A549 (cell line): ENCODE results near the gene PRX. TPM values are rescaled to one million over a fixed set of nuclear protein-coding genes. Genes with fewer than 3 reads are reported as not detected.
"Not testable (repeated sequence)": the region's sequence is repeated elsewhere in the genome, so short reads cannot be mapped to it uniquely, and the experiment has no call there.

ENCODE experiments used
- ATAC-seq, 2 experiments: fragments of 200-7000 bp in 1 of 2; fragments of >200 bp in 1 of 2; cut with Nextera tagmentation in 1 of 2; cut with Tn5 transposase in 1 of 2; 3 replicates each; pipeline versions ENCODE4 v1.8.0 to v1.9.1; 2018 to 2020; ENCODE audit warnings: mild to moderate bottlenecking in 1 of 2, moderate library complexity in 1 of 2
- CTCF ChIA-PET: fragments of 300-600 bp; sonication (Branson Sonifier 250); formaldehyde crosslinking; extraction: SDS; loops from one replicate; lab custom pipeline; 2021; ENCODE audit warnings: antibody characterized with exemption, inconsistent platforms; lab: Yijun Ruan, JAX
- POLR2A ChIA-PET: fragments of 350-600 bp; formaldehyde crosslinking; extraction: SDS; loops from one replicate; lab custom pipeline; 2021; ENCODE audit warnings: antibody characterized with exemption, inconsistent platforms; lab: Yijun Ruan, JAX
- DNase-seq, 2 experiments: peaks; one replicate each; pipeline versions ENCODE4 v3.0.0 to v3.0.0-alpha.2; 2011 to 2016; ENCODE audit warnings: low read depth in 1 of 2, low spot score in 1 of 2
- FAIRE-seq: peaks from 2 replicates; lab custom pipeline; 2011; peaks lifted over from hg19 to GRCh38; lab: Jason Lieb, UNC
- H3K27ac ChIP-seq, 2 experiments: fragments of >200 bp; sonication (Bioruptor Twin); formaldehyde crosslinking; 3 replicates each; pipeline ENCODE4 v1.5.1; 2016 to 2017
- H3K4me1 ChIP-seq: fragments of >200 bp; sonication (Bioruptor Twin); formaldehyde crosslinking; 3 replicates; pipeline ENCODE4 v1.6.1; 2016
- H3K4me2 ChIP-seq: fragments of >200 bp; sonication (Bioruptor Twin); formaldehyde crosslinking; 3 replicates; pipeline ENCODE4 v1.6.1; 2016
- H3K4me3 ChIP-seq: fragments of >200 bp; sonication (Bioruptor Twin); formaldehyde crosslinking; 3 replicates; pipeline ENCODE4 v1.5.1; 2016
- H3K9me3 ChIP-seq: fragments of >200 bp; sonication (Bioruptor Twin); formaldehyde crosslinking; 3 replicates; pipeline ENCODE4 v1.6.1; 2016
- BCL3 ChIP-seq: fragments of >200 bp; sonication (Bioruptor Twin); formaldehyde crosslinking; IDR thresholded peaks from 3 replicates; pipeline ENCODE4 v1.6.1; 2016
- CHD2 ChIP-seq: fragments of 150-350 bp; IDR thresholded peaks from 2 replicates; pipeline ENCODE4 v1.6.1; 2014; ENCODE audit warnings: low read length; ENCODE audit not compliant: partially characterized antibody
- CHD4 ChIP-seq: fragments of 200-600 bp; sonication (generic); IDR thresholded peaks from 2 replicates; pipeline ENCODE4 v1.6.1; 2016; ENCODE audit warnings: antibody characterized with exemption, mild to moderate bottlenecking, borderline replicate concordance
- CTCF ChIP-seq: fragments of >200 bp; sonication (Bioruptor Twin); formaldehyde crosslinking; IDR thresholded peaks from 3 replicates; pipeline ENCODE4 v1.5.1; 2016
- E2F6 ChIP-seq: IDR thresholded peaks from 2 replicates; pipeline ENCODE4 v1.6.1; 2012; ENCODE audit warnings: low read depth, borderline replicate concordance
- EHMT2 ChIP-seq: fragments of 200-600 bp; sonication (generic); IDR thresholded peaks from 2 replicates; pipeline ENCODE4 v1.6.1; 2016; ENCODE audit warnings: antibody characterized with exemption, low read depth, mild to moderate bottlenecking, moderate library complexity
- FOSB ChIP-seq: fragments of 250-450 bp; sonication (Bioruptor Pico); IDR thresholded peaks from 2 replicates; pipeline ENCODE4 v1.5.0; 2020; ENCODE audit warnings: mild to moderate bottlenecking, moderate library complexity
- FOSL2 ChIP-seq, 2 experiments: fragments of 450-650 bp in 1 of 2; fragments of >200 bp in 1 of 2; sonication (Bioruptor Twin) in 1 of 2; formaldehyde crosslinking; IDR thresholded peaks; 2 replicates each; pipeline versions ENCODE4 v1.5.0 to v1.6.1; 2016 to 2020; ENCODE audit warnings: mild to moderate bottlenecking in 1 of 2, moderate library complexity in 1 of 2
- FOXS1 ChIP-seq: fragments of 250-450 bp; sonication (Bioruptor Pico); IDR thresholded peaks from 2 replicates; pipeline ENCODE4 v1.5.0; 2020; ENCODE audit warnings: mild to moderate bottlenecking, moderate library complexity
- GATA3 ChIP-seq: IDR thresholded peaks from 2 replicates; pipeline ENCODE4 v1.6.1; 2012; ENCODE audit warnings: borderline replicate concordance
- HDAC2 ChIP-seq: fragments of 200-600 bp; sonication (generic); IDR thresholded peaks from 2 replicates; pipeline ENCODE4 v1.6.1; 2016
- HOXB13 ChIP-seq: fragments of 250-450 bp; sonication (Bioruptor Pico); IDR thresholded peaks from 2 replicates; pipeline ENCODE4 v1.5.0; 2020; ENCODE audit warnings: low read depth, mild to moderate bottlenecking, moderate library complexity
- HOXB5 ChIP-seq: fragments of 250-450 bp; sonication (Bioruptor Pico); IDR thresholded peaks from 2 replicates; pipeline ENCODE4 v1.5.0; 2020; ENCODE audit warnings: mild to moderate bottlenecking, moderate library complexity
- MAZ ChIP-seq: fragments of 150-350 bp; IDR thresholded peaks from 2 replicates; pipeline ENCODE4 v1.6.1; 2014; ENCODE audit warnings: antibody characterized with exemption, low read depth, low read length, borderline replicate concordance
- PBX3 ChIP-seq: IDR thresholded peaks from 2 replicates; pipeline ENCODE4 v1.6.1; 2012
- POLR2A ChIP-seq: IDR thresholded peaks from 2 replicates; pipeline ENCODE4 v1.6.1; 2012; ENCODE audit warnings: mild to moderate bottlenecking, low read length
- RAD21 ChIP-seq, 2 experiments: fragments of >200 bp in 1 of 2; sonication (Bioruptor Twin) in 1 of 2; formaldehyde crosslinking in 1 of 2; IDR thresholded peaks in 1 of 2; conservative IDR thresholded peaks in 1 of 2; 2 replicates in 1 of 2; 3 replicates in 1 of 2; pipeline ENCODE4 v1.6.1; 2012 to 2018; ENCODE audit warnings: inconsistent platforms in 1 of 2
- RARB ChIP-seq: fragments of 250-450 bp; sonication (Bioruptor Pico); IDR thresholded peaks from 2 replicates; pipeline ENCODE4 v1.8.0; 2021; ENCODE audit warnings: mild to moderate bottlenecking, moderate library complexity
- RCOR1 ChIP-seq: fragments of 150-350 bp; IDR thresholded peaks from 2 replicates; pipeline ENCODE4 v1.6.1; 2014; ENCODE audit warnings: antibody characterized with exemption, low read length, low read depth
- RFX5 ChIP-seq: fragments of 450-650 bp; IDR thresholded peaks from 2 replicates; pipeline ENCODE4 v1.7.1; 2014; ENCODE audit warnings: antibody characterized with exemption, mild to moderate bottlenecking, moderate library complexity
- ZC3H11A ChIP-seq: fragments of 450-650 bp; IDR thresholded peaks from 2 replicates; pipeline ENCODE4 v1.6.1; 2014; ENCODE audit warnings: antibody characterized with exemption, mild to moderate bottlenecking
- ZFP36 ChIP-seq: fragments of 450-650 bp; IDR thresholded peaks from 2 replicates; pipeline ENCODE4 v1.6.1; 2014; ENCODE audit warnings: borderline replicate concordance; ENCODE audit not compliant: partially characterized antibody
- WGBS: methylation state at CpG from one replicate; pipeline ENCODE4 v1.1.6; 2017; ENCODE audit errors: missing lambda C conversion rate; 5-methylcytosine and 5-hydroxymethylcytosine counted together
- polyA plus RNA-seq, 4 experiments: library from polyadenylated mRNA; depleted of rRNA in 3 of 4; stranded (reverse); fragments of >200 nt; fragmentation: RNase III in 1 of 4; extraction: RNeasy Plus Mini Kit Qiagen cat#74134 plus additional on column Dnase treatment in 1 of 4; gene quantifications; 2 replicates in 3 of 4; 3 replicates in 1 of 4; pipeline ENCODE4 v1.2.3, GENCODE V29; 2011 to 2017

The PRX gene
- polyA plus RNA-seq, 2 of the 4 experiments (the other 2 are of a cell fraction): 1.6 to 1.8 TPM

GRCh38 chr19:40410030-40410389 is 3.2 kb downstream of the PRX start (continued):
- TF ChIP-seq PBX3: no peak
- no peak for TF ChIP-seq FOSL2 (IDR thresholded peaks at IDR 0.05)
- TF ChIP-seq FOSL2 (CRISPR knock-in tag; IDR thresholded peaks at IDR 0.05): no peak
- TF ChIP-seq RFX5: no peak

GRCh38 chr19:40408598-40408925 is 4.6 kb downstream of the PRX start:
- DNase-seq, H3K27ac ChIP-seq, H3K4me3 ChIP-seq, ATAC-seq, H3K9me3 ChIP-seq, H3K4me2 ChIP-seq, FAIRE-seq: not testable (repeated sequence)
- POLR2A ChIA-PET: interaction anchor here (3.1 kb wide), 1 partner anchor 12 kb away, joined by 16 read pairs; no protein-coding TSS in a partner anchor
- CTCF ChIA-PET: interaction anchor here (0.8 to 14.6 kb wide), 11 partner anchors 9 to 226 kb away, joined by 3 to 240 read pairs (median 5); partner anchors contain the start of genes PRX and SERTAD1
- H3K4me1 ChIP-seq: peaks cover 16% of the 10 kb centered on the region; the same call in 2 of the 3 replicates
- 75% methylated on average over 8 of the region's 8 CpGs for WGBS

- H3K4me2 ChIP-seq: no peak overlapping the region
- 77% methylated on average over 22 of the region's 22 CpGs for WGBS
- no peak overlapping the region for H3K4me3 ChIP-seq
- DNase-seq (no peak), ATAC-seq (no peak), FAIRE-seq (no peak)
- CTCF ChIA-PET: interaction anchor here (0.8 to 14.6 kb wide), 11 partner anchors 10 to 226 kb away, joined by 3 to 240 read pairs (median 5); partner anchors contain the start of genes PRX and SERTAD1
- POLR2A ChIA-PET: interaction anchor here (0.6 to 3.1 kb wide), 3 partner anchors 13 to 37 kb away, joined by 3 to 16 read pairs (median 3); partner anchors contain the start of gene SERTAD1
- H3K27ac ChIP-seq: no peak overlapping the region
- peaks cover 19% of the 10 kb centered on the region for H3K4me1 ChIP-seq
- no peaks in the 10 kb centered on the region for H3K9me3 ChIP-seq
- no peak for TF ChIP-seq FOXS1 (CRISPR knock-in tag)
- no peak for TF ChIP-seq CHD2
Measured at GRCh38 chr19:40407714-40408597, 5.2 kb downstream of the PRX start.

- H3K4me1 ChIP-seq: peaks cover 10% of the 10 kb centered on the region
- peak; percentile 98 to 100 for DNase-seq
- peak overlapping the region; percentile 61 for H3K4me3 ChIP-seq
- POLR2A ChIA-PET: interaction anchor here (0.6 to 3.0 kb wide), 12 partner anchors 10 to 99 kb away, joined by 3 to 27 read pairs (median 6); partner anchors contain the start of genes BLVRB, C19orf47, PLD3 and PRX
- peak overlapping the region; percentile 85 for H3K4me2 ChIP-seq
- CTCF ChIA-PET: interaction anchor here (0.6 to 14.6 kb wide), 18 partner anchors 8 to 167 kb away, joined by 3 to 240 read pairs (median 4); partner anchors contain the start of genes PRX and SERTAD3
- peak; percentile 83 to 92 for ATAC-seq
- H3K9me3 ChIP-seq: no peaks in the 10 kb centered on the region
- WGBS: 2% methylated on average over 31 of the region's 41 CpGs
- peak overlapping the region; percentile 66 to 84 for H3K27ac ChIP-seq
- peak; percentile 83 for FAIRE-seq
- TF ChIP-seq RCOR1: peak; percentile 93; the same call in 1 of the 2 replicates
- TF ChIP-seq GATA3: no peak; the same call in 1 of the 2 replicates
- no peak for TF ChIP-seq MAZ
- TF ChIP-seq FOSL2 (IDR thresholded peaks at IDR 0.05): no peak
- no peak for TF ChIP-seq FOSL2 (CRISPR knock-in tag; IDR thresholded peaks at IDR 0.05)
- TF ChIP-seq BCL3: peak; percentile 48; the same call in 1 of the 3 replicates
- no peak for TF ChIP-seq RARB (CRISPR knock-in tag)
- TF ChIP-seq HDAC2: no peak
- TF ChIP-seq RAD21 (conservative IDR thresholded peaks at IDR 0.05 in 1 of 2, IDR thresholded peaks at IDR 0.05 in 1 of 2): no peak
- TF ChIP-seq FOXS1 (CRISPR knock-in tag): no peak
- peak; percentile 85 for TF ChIP-seq HOXB5 (CRISPR knock-in tag)
- no peak for TF ChIP-seq CHD2
- peak; percentile 57 for TF ChIP-seq POLR2A
- TF ChIP-seq ZFP36: no peak
- no peak for TF ChIP-seq EHMT2
- TF ChIP-seq RFX5: peak; percentile 39; the same call in 1 of the 2 replicates
- peak; percentile 91 for TF ChIP-seq E2F6
- peak; percentile 91 for TF ChIP-seq CHD4
- TF ChIP-seq HOXB13 (CRISPR knock-in tag): 0 out of 2 replicates have a peak, but pooled peaks have one; percentile 37
- TF ChIP-seq FOSB (CRISPR knock-in tag): 0 out of 2 replicates have a peak, but pooled peaks have one; percentile 71
- no peak for TF ChIP-seq CTCF
- no peak for TF ChIP-seq ZC3H11A
Measured at GRCh38 chr19:40403262-40403984, 9.8 kb downstream of the PRX start.
